GM23338 (cell line): ENCODE data around the gene RABGAP1L. TPM values are rescaled to one million over a fixed set of nuclear protein-coding genes. Genes with fewer than 3 reads are reported as not detected.

Source experiments
- ATAC-seq: fragments of 200-7000 bp; cut with Tn5 transposase; 3 replicates; pipeline ENCODE4 v1.9.1; 2020
- DNase-seq: peaks from one replicate; pipeline ENCODE4 v3.0.0-alpha.2; 2015; ENCODE audit warnings: low spot score
- H2AFZ ChIP-seq: fragments of 200-600 bp; sonication (generic); 2 replicates; pipeline ENCODE4 v1.8.0; 2016; ENCODE audit warnings: antibody characterized with exemption, mild to moderate bottlenecking, moderate library complexity
- H3F3A ChIP-seq: fragments of 200-600 bp; sonication (generic); replicated peaks from 2 replicates; pipeline ENCODE4 v1.8.0; 2017; ENCODE audit warnings: antibody characterized with exemption, mixed run types, low read depth
- H3K27ac ChIP-seq: fragments of 200-600 bp; sonication (generic); 2 replicates; pipeline ENCODE4 v1.6.1; 2016; ENCODE audit warnings: low read depth
- H3K27me3 ChIP-seq: fragments of 200-600 bp; sonication (generic); 2 replicates; pipeline ENCODE4 v1.8.0; 2016; ENCODE audit warnings: mild to moderate bottlenecking, mixed run types, moderate library complexity; ENCODE audit not compliant: insufficient read depth
- H3K36me3 ChIP-seq: fragments of 200-600 bp; sonication (generic); 2 replicates; pipeline ENCODE4 v1.8.0; 2016; ENCODE audit warnings: mild to moderate bottlenecking; ENCODE audit not compliant: insufficient read depth
- H3K4me1 ChIP-seq: fragments of 200-600 bp; sonication (generic); 2 replicates; pipeline ENCODE4 v1.8.0; 2016; ENCODE audit warnings: mild to moderate bottlenecking, moderate library complexity; ENCODE audit not compliant: insufficient read depth
- H3K4me2 ChIP-seq: fragments of 200-600 bp; sonication (generic); 2 replicates; pipeline ENCODE4 v1.7.1; 2017; ENCODE audit warnings: mixed run types
- H3K4me3 ChIP-seq: fragments of 200-600 bp; sonication (generic); 2 replicates; pipeline ENCODE4 v1.6.1; 2016; ENCODE audit warnings: mixed run types
- H3K79me2 ChIP-seq: fragments of 200-600 bp; sonication (generic); replicated peaks from 2 replicates; pipeline ENCODE4 v1.8.0; 2017; ENCODE audit warnings: mild to moderate bottlenecking; ENCODE audit not compliant: insufficient read depth
- H3K9me2 ChIP-seq: fragments of 200-600 bp; sonication (generic); 2 replicates; pipeline ENCODE4 v1.8.0; 2017; ENCODE audit not compliant: insufficient read depth
- H4K20me1 ChIP-seq: fragments of 200-600 bp; sonication (generic); replicated peaks from 2 replicates; pipeline ENCODE4 v1.8.0; 2017; ENCODE audit warnings: mild to moderate bottlenecking; ENCODE audit not compliant: insufficient read depth
- H3K27ac Mint-ChIP-seq: 2 replicates; pipeline ENCODE4 v1.8.0; 2020; ENCODE audit warnings: inconsistent platforms, mild to moderate bottlenecking, moderate library complexity, mixed read lengths
- H3K27me3 Mint-ChIP-seq: 3 replicates; pipeline ENCODE4 v1.8.0; 2022; ENCODE audit warnings: low read depth, mild to moderate bottlenecking, moderate library complexity, mixed read lengths, inconsistent platforms; ENCODE audit not compliant: insufficient read depth, poor library complexity
- H3K36me3 Mint-ChIP-seq: 3 replicates; pipeline ENCODE4 v1.8.0; 2021; ENCODE audit warnings: low read depth, mild to moderate bottlenecking, inconsistent platforms, moderate library complexity, mixed read lengths
- H3K4me1 Mint-ChIP-seq: 3 replicates; pipeline ENCODE4 v1.8.0; 2020; ENCODE audit warnings: mild to moderate bottlenecking, inconsistent platforms, mixed read lengths
- H3K4me3 Mint-ChIP-seq: 3 replicates; pipeline ENCODE4 v1.8.0; 2021; ENCODE audit warnings: moderate library complexity, mild to moderate bottlenecking, inconsistent platforms, mixed read lengths
- H3K9me3 Mint-ChIP-seq: 3 replicates; pipeline ENCODE4 v1.8.0; 2020; ENCODE audit warnings: moderate library complexity, mild to moderate bottlenecking, inconsistent platforms, mixed read lengths
- CREB1 ChIP-seq: fragments of 250-450 bp; sonication (Bioruptor Pico); IDR thresholded peaks from 2 replicates; pipeline ENCODE4 v1.5.0; 2020; ENCODE audit warnings: low read depth, mild to moderate bottlenecking, moderate library complexity
- EZH2 ChIP-seq: fragments of 200-600 bp; sonication (generic); IDR thresholded peaks from one replicate; pipeline ENCODE4 v1.8.0; 2017; ENCODE audit warnings: antibody characterized with exemption, mild to moderate bottlenecking, low read depth; ENCODE audit not compliant: unreplicated experiment
- EZH2phosphoT487 ChIP-seq: fragments of 200-600 bp; sonication (generic); IDR thresholded peaks from one replicate; pipeline ENCODE4 v1.8.1; 2018; ENCODE audit warnings: antibody characterized with exemption; ENCODE audit not compliant: unreplicated experiment
- JUNB ChIP-seq: IDR thresholded peaks from one replicate; pipeline ENCODE4 v1.6.1; 2016; ENCODE audit warnings: antibody characterized with exemption; ENCODE audit not compliant: unreplicated experiment
- NANOG ChIP-seq: IDR thresholded peaks from 2 replicates; pipeline ENCODE4 v1.6.1; 2016; ENCODE audit warnings: antibody characterized with exemption, borderline replicate concordance
- POLR2AphosphoS5 ChIP-seq: IDR thresholded peaks from 2 replicates; pipeline ENCODE4 v1.6.1; 2016; ENCODE audit warnings: antibody characterized with exemption, low read depth
- STAT1 ChIP-seq: IDR thresholded peaks from one replicate; pipeline ENCODE4 v1.6.1; 2016; ENCODE audit warnings: antibody characterized with exemption; ENCODE audit not compliant: unreplicated experiment
- ZNF114 ChIP-seq: fragments of 250-450 bp; sonication (Bioruptor Pico); IDR thresholded peaks from 2 replicates; pipeline ENCODE4 v1.5.0; 2020; ENCODE audit warnings: mild to moderate bottlenecking, moderate library complexity
- ZNF331 ChIP-seq: fragments of 250-450 bp; sonication (Bioruptor Pico); IDR thresholded peaks from 2 replicates; pipeline ENCODE4 v1.5.0; 2020; ENCODE audit warnings: low read depth, mild to moderate bottlenecking, moderate library complexity
- polyA plus RNA-seq: library from polyadenylated mRNA; unstranded; fragments of >200 nt; fragmentation: Nextera tagmentation; extraction: Ambion mirVana; gene quantifications from 2 replicates; pipeline ENCODE4 v1.2.1, GENCODE V29; 2016
- total RNA-seq: library from RNA; depleted of rRNA; stranded (reverse); fragments of >200 nt; shearing (Covaris generic); gene quantifications from 2 replicates; pipeline ENCODE4 v1.2.3, GENCODE V29; 2014
- TF ChIP-seq, protein P1 (sequence below): IDR thresholded peaks from one replicate; pipeline ENCODE4 v1.6.1; 2018; ENCODE audit warnings: antibody characterized with exemption; ENCODE audit not compliant: unreplicated experiment
- TF ChIP-seq, protein P2 (sequence below): IDR thresholded peaks from 2 replicates; pipeline ENCODE4 v1.6.1; 2016; ENCODE audit warnings: antibody characterized with exemption
- TF ChIP-seq, protein P3 (sequence below): fragments of 250-450 bp; sonication (Bioruptor Pico); IDR thresholded peaks from 2 replicates; pipeline ENCODE4 v1.5.0; 2020; ENCODE audit warnings: mild to moderate bottlenecking, moderate library complexity
- TF ChIP-seq, protein P4 (sequence below), 2 experiments: fragments of 200-600 bp in 1 of 2; sonication (generic) in 1 of 2; conservative IDR thresholded peaks; 2 replicates each; pipeline versions ENCODE4 v1.5.1 to v1.6.1; 2016 to 2017; ENCODE audit warnings: antibody characterized with exemption in 2 of 2, low read depth in 2 of 2, mild to moderate bottlenecking in 2 of 2, moderate library complexity in 1 of 2

The RABGAP1L gene
- total and polyA plus RNA-seq, 2 experiments from 2014 or later: 83.2 to 136 TPM

DNA sequence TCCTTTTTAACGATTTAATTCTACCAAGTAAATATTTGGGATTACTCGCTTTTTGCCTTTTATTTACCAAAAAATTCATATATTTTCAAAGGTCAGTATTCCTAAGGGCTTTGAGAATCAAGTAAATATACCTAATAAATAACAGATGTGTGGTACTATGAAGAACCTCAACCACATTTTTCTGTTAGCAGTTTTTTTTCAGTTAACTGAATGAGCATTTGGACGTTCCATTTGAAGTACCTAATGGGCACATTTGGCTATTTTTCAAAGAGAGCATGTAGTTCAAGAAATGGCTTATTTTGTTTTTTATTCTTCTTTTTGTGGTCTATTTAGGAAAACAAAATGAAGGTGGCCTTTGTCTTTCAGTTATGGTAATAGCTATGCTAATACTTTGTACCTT, 541.5 kb downstream of the RABGAP1L start:
- no peaks in the 10 kb centered on the region for H4K20me1 ChIP-seq
- no peaks in the 10 kb centered on the region for H3K36me3 Mint-ChIP-seq
- H3K79me2 ChIP-seq: no peaks in the 10 kb centered on the region
- H3K4me2 ChIP-seq: 0 out of 2 replicates have a peak overlapping the region, but pooled peaks have one; percentile 8
- peaks cover 3% of the 10 kb centered on the region for H3K27me3 Mint-ChIP-seq
- H3K27me3 ChIP-seq: no peaks in the 10 kb centered on the region
- H3K9me3 Mint-ChIP-seq: no peaks in the 10 kb centered on the region
- H3F3A ChIP-seq: no peaks in the 10 kb centered on the region
- DNase-seq (no peak), ATAC-seq (no peak)
- peaks cover 11% of the 10 kb centered on the region; the same call in 1 of the 2 replicates for H3K4me1 ChIP-seq
- H3K27ac Mint-ChIP-seq: no peak overlapping the region
- H3K4me3 Mint-ChIP-seq: no peak overlapping the region
- no peak overlapping the region for H3K4me3 ChIP-seq
- no peaks in the 10 kb centered on the region for H3K36me3 ChIP-seq
- TF ChIP-seq, protein P1, sequence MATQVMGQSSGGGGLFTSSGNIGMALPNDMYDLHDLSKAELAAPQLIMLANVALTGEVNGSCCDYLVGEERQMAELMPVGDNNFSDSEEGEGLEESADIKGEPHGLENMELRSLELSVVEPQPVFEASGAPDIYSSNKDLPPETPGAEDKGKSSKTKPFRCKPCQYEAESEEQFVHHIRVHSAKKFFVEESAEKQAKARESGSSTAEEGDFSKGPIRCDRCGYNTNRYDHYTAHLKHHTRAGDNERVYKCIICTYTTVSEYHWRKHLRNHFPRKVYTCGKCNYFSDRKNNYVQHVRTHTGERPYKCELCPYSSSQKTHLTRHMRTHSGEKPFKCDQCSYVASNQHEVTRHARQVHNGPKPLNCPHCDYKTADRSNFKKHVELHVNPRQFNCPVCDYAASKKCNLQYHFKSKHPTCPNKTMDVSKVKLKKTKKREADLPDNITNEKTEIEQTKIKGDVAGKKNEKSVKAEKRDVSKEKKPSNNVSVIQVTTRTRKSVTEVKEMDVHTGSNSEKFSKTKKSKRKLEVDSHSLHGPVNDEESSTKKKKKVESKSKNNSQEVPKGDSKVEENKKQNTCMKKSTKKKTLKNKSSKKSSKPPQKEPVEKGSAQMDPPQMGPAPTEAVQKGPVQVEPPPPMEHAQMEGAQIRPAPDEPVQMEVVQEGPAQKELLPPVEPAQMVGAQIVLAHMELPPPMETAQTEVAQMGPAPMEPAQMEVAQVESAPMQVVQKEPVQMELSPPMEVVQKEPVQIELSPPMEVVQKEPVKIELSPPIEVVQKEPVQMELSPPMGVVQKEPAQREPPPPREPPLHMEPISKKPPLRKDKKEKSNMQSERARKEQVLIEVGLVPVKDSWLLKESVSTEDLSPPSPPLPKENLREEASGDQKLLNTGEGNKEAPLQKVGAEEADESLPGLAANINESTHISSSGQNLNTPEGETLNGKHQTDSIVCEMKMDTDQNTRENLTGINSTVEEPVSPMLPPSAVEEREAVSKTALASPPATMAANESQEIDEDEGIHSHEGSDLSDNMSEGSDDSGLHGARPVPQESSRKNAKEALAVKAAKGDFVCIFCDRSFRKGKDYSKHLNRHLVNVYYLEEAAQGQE: no peak
- TF ChIP-seq ZNF331 (CRISPR knock-in tag) (no peak), JUNB (no peak), CREB1 (no peak), EZH2 (no peak), NANOG (no peak), STAT1 (no peak), POLR2AphosphoS5 (no peak), EZH2phosphoT487 (no peak), ZNF114 (CRISPR knock-in tag) (no peak)
- TF ChIP-seq, protein P2, sequence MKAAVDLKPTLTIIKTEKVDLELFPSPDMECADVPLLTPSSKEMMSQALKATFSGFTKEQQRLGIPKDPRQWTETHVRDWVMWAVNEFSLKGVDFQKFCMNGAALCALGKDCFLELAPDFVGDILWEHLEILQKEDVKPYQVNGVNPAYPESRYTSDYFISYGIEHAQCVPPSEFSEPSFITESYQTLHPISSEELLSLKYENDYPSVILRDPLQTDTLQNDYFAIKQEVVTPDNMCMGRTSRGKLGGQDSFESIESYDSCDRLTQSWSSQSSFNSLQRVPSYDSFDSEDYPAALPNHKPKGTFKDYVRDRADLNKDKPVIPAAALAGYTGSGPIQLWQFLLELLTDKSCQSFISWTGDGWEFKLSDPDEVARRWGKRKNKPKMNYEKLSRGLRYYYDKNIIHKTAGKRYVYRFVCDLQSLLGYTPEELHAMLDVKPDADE: no peak
- TF ChIP-seq, protein P3, sequence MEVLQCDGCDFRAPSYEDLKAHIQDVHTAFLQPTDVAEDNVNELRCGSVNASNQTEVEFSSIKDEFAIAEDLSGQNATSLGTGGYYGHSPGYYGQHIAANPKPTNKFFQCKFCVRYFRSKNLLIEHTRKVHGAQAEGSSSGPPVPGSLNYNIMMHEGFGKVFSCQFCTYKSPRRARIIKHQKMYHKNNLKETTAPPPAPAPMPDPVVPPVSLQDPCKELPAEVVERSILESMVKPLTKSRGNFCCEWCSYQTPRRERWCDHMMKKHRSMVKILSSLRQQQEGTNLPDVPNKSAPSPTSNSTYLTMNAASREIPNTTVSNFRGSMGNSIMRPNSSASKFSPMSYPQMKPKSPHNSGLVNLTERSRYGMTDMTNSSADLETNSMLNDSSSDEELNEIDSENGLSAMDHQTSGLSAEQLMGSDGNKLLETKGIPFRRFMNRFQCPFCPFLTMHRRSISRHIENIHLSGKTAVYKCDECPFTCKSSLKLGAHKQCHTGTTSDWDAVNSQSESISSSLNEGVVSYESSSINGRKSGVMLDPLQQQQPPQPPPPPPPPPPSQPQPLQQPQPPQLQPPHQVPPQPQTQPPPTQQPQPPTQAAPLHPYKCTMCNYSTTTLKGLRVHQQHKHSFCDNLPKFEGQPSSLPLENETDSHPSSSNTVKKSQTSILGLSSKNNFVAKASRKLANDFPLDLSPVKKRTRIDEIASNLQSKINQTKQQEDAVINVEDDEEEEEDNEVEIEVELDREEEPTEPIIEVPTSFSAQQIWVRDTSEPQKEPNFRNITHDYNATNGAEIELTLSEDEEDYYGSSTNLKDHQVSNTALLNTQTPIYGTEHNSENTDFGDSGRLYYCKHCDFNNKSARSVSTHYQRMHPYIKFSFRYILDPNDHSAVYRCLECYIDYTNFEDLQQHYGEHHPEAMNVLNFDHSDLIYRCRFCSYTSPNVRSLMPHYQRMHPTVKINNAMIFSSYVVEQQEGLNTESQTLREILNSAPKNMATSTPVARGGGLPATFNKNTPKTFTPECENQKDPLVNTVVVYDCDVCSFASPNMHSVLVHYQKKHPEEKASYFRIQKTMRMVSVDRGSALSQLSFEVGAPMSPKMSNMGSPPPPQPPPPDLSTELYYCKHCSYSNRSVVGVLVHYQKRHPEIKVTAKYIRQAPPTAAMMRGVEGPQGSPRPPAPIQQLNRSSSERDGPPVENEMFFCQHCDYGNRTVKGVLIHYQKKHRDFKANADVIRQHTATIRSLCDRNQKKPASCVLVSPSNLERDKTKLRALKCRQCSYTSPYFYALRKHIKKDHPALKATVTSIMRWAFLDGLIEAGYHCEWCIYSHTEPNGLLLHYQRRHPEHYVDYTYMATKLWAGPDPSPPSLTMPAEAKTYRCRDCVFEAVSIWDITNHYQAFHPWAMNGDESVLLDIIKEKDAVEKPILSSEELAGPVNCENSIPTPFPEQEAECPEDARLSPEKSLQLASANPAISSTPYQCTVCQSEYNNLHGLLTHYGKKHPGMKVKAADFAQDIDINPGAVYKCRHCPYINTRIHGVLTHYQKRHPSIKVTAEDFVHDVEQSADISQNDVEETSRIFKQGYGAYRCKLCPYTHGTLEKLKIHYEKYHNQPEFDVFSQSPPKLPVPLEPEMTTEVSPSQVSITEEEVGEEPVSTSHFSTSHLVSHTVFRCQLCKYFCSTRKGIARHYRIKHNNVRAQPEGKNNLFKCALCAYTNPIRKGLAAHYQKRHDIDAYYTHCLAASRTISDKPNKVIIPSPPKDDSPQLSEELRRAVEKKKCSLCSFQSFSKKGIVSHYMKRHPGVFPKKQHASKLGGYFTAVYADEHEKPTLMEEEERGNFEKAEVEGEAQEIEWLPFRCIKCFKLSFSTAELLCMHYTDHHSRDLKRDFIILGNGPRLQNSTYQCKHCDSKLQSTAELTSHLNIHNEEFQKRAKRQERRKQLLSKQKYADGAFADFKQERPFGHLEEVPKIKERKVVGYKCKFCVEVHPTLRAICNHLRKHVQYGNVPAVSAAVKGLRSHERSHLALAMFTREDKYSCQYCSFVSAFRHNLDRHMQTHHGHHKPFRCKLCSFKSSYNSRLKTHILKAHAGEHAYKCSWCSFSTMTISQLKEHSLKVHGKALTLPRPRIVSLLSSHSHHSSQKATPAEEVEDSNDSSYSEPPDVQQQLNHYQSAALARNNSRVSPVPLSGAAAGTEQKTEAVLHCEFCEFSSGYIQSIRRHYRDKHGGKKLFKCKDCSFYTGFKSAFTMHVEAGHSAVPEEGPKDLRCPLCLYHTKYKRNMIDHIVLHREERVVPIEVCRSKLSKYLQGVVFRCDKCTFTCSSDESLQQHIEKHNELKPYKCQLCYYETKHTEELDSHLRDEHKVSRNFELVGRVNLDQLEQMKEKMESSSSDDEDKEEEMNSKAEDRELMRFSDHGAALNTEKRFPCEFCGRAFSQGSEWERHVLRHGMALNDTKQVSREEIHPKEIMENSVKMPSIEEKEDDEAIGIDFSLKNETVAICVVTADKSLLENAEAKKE: no peak
- TF ChIP-seq, protein P4, sequence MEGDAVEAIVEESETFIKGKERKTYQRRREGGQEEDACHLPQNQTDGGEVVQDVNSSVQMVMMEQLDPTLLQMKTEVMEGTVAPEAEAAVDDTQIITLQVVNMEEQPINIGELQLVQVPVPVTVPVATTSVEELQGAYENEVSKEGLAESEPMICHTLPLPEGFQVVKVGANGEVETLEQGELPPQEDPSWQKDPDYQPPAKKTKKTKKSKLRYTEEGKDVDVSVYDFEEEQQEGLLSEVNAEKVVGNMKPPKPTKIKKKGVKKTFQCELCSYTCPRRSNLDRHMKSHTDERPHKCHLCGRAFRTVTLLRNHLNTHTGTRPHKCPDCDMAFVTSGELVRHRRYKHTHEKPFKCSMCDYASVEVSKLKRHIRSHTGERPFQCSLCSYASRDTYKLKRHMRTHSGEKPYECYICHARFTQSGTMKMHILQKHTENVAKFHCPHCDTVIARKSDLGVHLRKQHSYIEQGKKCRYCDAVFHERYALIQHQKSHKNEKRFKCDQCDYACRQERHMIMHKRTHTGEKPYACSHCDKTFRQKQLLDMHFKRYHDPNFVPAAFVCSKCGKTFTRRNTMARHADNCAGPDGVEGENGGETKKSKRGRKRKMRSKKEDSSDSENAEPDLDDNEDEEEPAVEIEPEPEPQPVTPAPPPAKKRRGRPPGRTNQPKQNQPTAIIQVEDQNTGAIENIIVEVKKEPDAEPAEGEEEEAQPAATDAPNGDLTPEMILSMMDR (conservative IDR thresholded peaks at IDR 0.05; ENCODE audit: low read depth in 2 of 2): no peak
- no peak overlapping the region for H2AFZ ChIP-seq
- peaks cover 14% of the 10 kb centered on the region for H3K4me1 Mint-ChIP-seq
- H3K9me2 ChIP-seq: no peaks in the 10 kb centered on the region
- no peak overlapping the region for H3K27ac ChIP-seq
